HG03103 (cell line): ENCODE measurements around the gene ANKRD39.
"Not testable (repeated sequence)": the region's sequence is repeated elsewhere in the genome, so short reads cannot be mapped to it uniquely, and the experiment has no call there.

Source experiments
- ATAC-seq: cut with Tn5 transposase; IDR thresholded peaks from one replicate; pipeline ENCODE4 v1.9.1; 2021; ENCODE audit warnings: low read depth; ENCODE audit not compliant: unreplicated experiment

Gene ANKRD39

GRCh38 chr2:96857667-96858372 lies at the start of gene ANKRD39:
Gene ANKRD39, minus strand, starts transcription at chr2:96858016. Its CDS starts 29 bp downstream, at chr2:96857987.
- peak; percentile 87 for ATAC-seq

GRCh38 chr2:96906729-96907114 lies 48.9 kb upstream of the ANKRD39 start:
- ATAC-seq = no peak

DNA sequence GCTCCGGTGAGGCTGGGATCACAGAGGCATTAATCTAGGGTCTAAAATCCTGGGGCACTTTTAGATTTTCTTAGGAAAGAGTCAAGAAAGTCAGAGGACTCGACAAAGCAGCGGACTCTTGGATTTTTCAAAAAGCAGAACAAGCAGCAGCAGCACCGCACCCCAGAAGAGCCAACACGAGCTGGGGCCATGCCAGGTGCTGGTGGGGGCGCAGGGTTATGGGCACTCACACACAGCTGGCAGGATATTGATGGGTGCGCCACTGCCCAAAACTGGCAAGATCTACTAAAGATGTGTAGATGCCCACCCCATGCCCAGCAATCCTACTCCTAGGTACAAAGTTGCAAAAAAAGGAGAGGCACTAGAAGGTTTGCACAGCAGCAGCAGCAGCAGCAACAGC lies 46.0 kb upstream of the ANKRD39 start:
- no peak for ATAC-seq

- no peak for ATAC-seq
Observed at GRCh38 chr2:96903318-96903717, 45.5 kb upstream of the ANKRD39 start.

GRCh38 chr2:96900237-96900636 lies 42.4 kb upstream of the ANKRD39 start:
- no peak for ATAC-seq

- ATAC-seq = no peak
Observed at GRCh38 chr2:96899413-96899741, 41.6 kb upstream of the ANKRD39 start.

DNA sequence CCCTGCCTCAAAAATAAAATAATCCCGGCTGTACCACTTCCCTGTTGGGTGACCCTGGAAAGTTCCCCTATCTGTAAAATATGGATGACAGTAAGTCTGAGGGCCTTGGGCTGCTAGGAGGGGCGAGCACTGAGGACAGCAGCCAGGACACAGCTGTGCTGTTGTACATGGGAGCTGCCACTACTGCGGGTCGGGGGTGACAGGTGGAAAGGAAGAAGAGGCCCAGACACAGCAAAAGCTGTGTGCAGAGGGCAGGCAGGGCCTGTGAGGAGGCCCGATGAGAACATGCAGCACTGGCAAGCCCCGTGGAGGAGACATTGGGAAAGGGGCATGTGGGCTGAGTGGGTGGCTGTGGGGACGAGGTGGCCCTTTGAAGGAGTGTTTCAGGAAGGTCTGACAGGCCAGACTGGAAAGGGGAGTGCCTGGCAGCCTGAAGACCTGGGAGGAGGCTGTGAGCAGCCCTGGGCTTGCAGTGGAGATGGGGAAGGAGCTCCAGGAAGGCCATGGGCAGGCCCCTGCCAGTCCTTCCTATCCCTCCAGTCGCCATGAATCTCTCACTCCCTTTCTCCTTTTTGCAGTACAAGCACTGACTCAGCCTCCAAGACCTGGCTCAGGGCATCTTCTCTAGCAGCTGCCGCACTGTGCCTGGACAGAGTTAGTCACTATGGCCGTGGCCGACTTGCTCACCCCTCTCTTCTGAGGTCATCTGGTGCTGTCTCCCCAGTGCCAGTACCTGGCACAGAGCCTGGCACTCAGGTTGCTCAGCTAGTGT lies 41.0 kb upstream of the ANKRD39 start:
- ATAC-seq = no peak

- ATAC-seq = no peak
Observed at GRCh38 chr2:96898135-96898505, 40.3 kb upstream of the ANKRD39 start.

- ATAC-seq = no peak
Observed at GRCh38 chr2:96897491-96898134, 39.8 kb upstream of the ANKRD39 start.

- ATAC-seq = no peak
Observed at GRCh38 chr2:96895746-96896651, 38.2 kb upstream of the ANKRD39 start.

- no peak for ATAC-seq
Observed at GRCh38 chr2:96895032-96895745, 37.4 kb upstream of the ANKRD39 start.

GRCh38 chr2:96894151-96894531 lies 36.3 kb upstream of the ANKRD39 start:
- ATAC-seq = no peak

- no peak for ATAC-seq
Observed at GRCh38 chr2:96893289-96894150, 35.7 kb upstream of the ANKRD39 start.

DNA sequence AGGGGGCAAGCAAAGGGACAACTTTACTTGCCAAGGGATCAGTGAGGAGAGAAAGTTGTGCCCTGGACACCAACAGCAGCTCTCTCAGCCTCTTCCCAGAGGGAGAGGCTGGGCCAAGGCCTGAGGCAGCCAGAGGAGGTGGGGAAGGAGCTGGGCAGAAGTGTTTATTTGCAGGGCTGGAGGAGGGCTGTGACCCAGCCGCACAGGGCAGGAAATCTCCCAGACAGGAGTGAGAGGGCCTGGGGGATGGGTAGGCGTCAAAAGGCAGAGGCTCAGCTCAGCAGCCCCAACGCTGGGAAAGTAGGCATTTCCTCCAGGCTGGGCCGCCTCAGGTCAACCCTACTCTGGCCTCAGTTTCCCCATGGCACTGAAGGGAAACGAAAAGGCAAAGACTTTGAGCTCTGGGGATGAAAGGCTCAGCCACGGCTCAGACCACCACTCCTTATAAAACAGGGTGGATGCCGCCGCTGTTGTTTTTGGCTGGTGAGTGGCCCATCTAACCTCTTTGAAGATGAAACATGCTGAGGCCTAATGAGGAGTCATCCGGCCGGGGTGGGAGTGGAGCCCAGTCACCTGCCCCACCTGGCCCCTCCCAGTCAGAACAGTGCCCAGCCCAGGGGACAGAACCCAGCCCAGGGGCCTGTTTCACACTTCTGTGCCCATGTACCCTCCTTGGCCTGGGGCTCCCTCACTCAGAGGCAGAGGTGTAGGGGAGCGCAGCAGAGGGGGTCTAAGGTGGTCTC lies 33.9 kb upstream of the ANKRD39 start:
- no peak for ATAC-seq

DNA sequence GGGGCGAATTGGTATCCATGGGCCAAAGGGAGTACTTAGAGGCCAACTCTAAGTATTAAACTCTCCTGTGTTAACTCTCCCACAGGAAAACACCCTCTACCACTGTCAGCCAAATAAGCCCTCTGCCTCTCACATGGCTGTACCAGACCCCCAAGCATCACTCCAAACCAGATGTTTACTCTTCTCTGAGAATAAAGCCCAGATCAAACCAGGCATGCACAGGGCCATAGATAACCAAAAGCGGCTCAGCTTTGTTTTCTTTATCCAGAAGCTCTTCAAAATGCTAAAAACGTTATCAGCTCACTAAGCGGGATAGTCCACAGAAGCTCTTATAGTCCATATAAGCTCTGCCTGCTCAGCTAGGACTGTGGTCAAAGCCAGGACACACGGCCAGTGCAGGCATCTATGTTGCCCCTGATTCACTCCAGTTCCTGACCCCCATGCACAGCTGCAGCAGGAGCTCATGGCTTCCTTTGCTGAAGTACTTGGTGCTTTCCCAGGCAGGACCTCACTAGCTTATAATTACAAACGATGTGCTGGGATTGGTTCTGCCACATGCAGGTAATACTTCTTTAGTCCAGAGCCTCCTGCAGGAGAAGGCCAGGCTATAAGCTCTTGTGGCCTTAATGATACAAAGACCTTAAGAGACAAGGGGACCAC lies 33.0 kb upstream of the ANKRD39 start:
- no peak for ATAC-seq

- no peak for ATAC-seq
Observed at GRCh38 chr2:96890252-96890651, 32.4 kb upstream of the ANKRD39 start.

- ATAC-seq = not testable (repeated sequence)
Observed at GRCh38 chr2:96889502-96889901, 31.7 kb upstream of the ANKRD39 start.
